HepG2 (cell line): ENCODE results near the gene KRTAP5-6. TPM values are rescaled to one million over a fixed set of nuclear protein-coding genes. Genes with fewer than 3 reads are reported as not detected.

Source experiments
- ARID5B ChIP-seq: IDR thresholded peaks from 2 replicates; pipeline ENCODE4 v1.4.0; 2020; ENCODE audit warnings: mild to moderate bottlenecking, missing genetic modification reagents
- EP300 ChIP-seq, 3 experiments: sonication (generic) in 1 of 3; formaldehyde crosslinking in 1 of 3; IDR thresholded peaks; 2 replicates each; pipeline versions ENCODE4 v1.5.1 to v1.6.1; 2011 to 2020; ENCODE audit warnings: low read depth in 2 of 3, low read length in 2 of 3, borderline replicate concordance in 1 of 3, improper control_type of control experiment in 1 of 3, mild to moderate bottlenecking in 1 of 3, missing genetic modification reagents in 1 of 3, moderate library complexity in 1 of 3
- FOXK1 ChIP-seq: sonication (generic); formaldehyde crosslinking; IDR thresholded peaks from 2 replicates; pipeline ENCODE4 v1.4.0; 2020; ENCODE audit warnings: low read depth, missing genetic modification reagents, borderline replicate concordance
- HNF4G ChIP-seq, 2 experiments: sonication (generic) in 1 of 2; formaldehyde crosslinking in 1 of 2; IDR thresholded peaks; 2 replicates each; pipeline versions ENCODE4 v1.4.0 to v1.6.1; 2011 to 2020; ENCODE audit warnings: borderline replicate concordance in 2 of 2, low read depth in 2 of 2, mild to moderate bottlenecking in 2 of 2, low read length in 1 of 2, missing genetic modification reagents in 1 of 2, moderate library complexity in 1 of 2
- HOXA3 ChIP-seq: sonication (generic); formaldehyde crosslinking; IDR thresholded peaks from 2 replicates; pipeline ENCODE4 v1.5.0; 2020; ENCODE audit warnings: missing genetic modification reagents
- MEIS2 ChIP-seq: sonication (generic); formaldehyde crosslinking; IDR thresholded peaks from 2 replicates; pipeline ENCODE4 v1.9.0; 2021; ENCODE audit warnings: mild to moderate bottlenecking, missing genetic modification reagents
- NPAS2 ChIP-seq: sonication (generic); formaldehyde crosslinking; IDR thresholded peaks from 2 replicates; pipeline ENCODE4 v1.8.0; 2022; ENCODE audit warnings: mild to moderate bottlenecking, missing genetic modification reagents, borderline replicate concordance
- RXRA ChIP-seq: sonication (generic); formaldehyde crosslinking; IDR thresholded peaks from 2 replicates; pipeline ENCODE4 v1.5.1; 2020; ENCODE audit warnings: missing genetic modification reagents
- SMAD3 ChIP-seq: sonication (generic); formaldehyde crosslinking; IDR thresholded peaks from 2 replicates; pipeline ENCODE4 v1.4.0; 2020; ENCODE audit warnings: missing genetic modification reagents
- SOX5 ChIP-seq: IDR thresholded peaks from 2 replicates; pipeline ENCODE4 v1.6.1; 2016; ENCODE audit warnings: borderline replicate concordance
- TP53 ChIP-seq: sonication (generic); formaldehyde crosslinking; conservative IDR thresholded peaks from 2 replicates; pipeline ENCODE4 v1.4.0; 2020; ENCODE audit warnings: missing genetic modification reagents
- ZFP37 ChIP-seq: sonication (generic); formaldehyde crosslinking; IDR thresholded peaks from 2 replicates; pipeline ENCODE4 v1.4.0; 2020; ENCODE audit warnings: missing genetic modification reagents, borderline replicate concordance
- ZFP90 ChIP-seq: sonication (generic); formaldehyde crosslinking; IDR thresholded peaks from 2 replicates; pipeline ENCODE4 v1.8.0; 2022; ENCODE audit warnings: missing genetic modification reagents, mild to moderate bottlenecking, inconsistent platforms, borderline replicate concordance
- ZGPAT ChIP-seq: IDR thresholded peaks from 2 replicates; pipeline ENCODE4 v1.6.1; 2016; ENCODE audit warnings: mild to moderate bottlenecking
- polyA plus RNA-seq, 8 experiments: library from polyadenylated mRNA; depleted of rRNA in 3 of 8; stranded (reverse) in 7 of 8; unstranded in 1 of 8; fragments of >200 nt; fragmentation: Illumina TruSeq in 4 of 8; extraction: Trizol in 4 of 8; gene quantifications; 2 replicates each; pipeline versions ENCODE4 v1.2.1 to v1.2.3, GENCODE V29; 2011 to 2016; ENCODE audit warnings: low read depth in 4 of 8, missing spikeins in 1 of 8, mixed read lengths in 1 of 8; ENCODE audit not compliant: insufficient read depth in 1 of 8
- total RNA-seq, 5 experiments: library from RNA; depleted of rRNA; stranded (reverse); fragments of >200 nt; fragmentation: Illumina TruSeq; extraction: Trizol; gene quantifications; 2 replicates each; pipeline ENCODE4 v1.2.3, GENCODE V29; 2016; ENCODE audit warnings: low read depth in 1 of 5
- TF ChIP-seq, protein P1 (sequence below): sonication (generic); formaldehyde crosslinking; conservative IDR thresholded peaks from 2 replicates; pipeline ENCODE4 v1.4.0; 2020; ENCODE audit warnings: mild to moderate bottlenecking, missing genetic modification reagents, moderate library complexity
- TF ChIP-seq, protein P2 (sequence below): sonication (generic); formaldehyde crosslinking; IDR thresholded peaks from 2 replicates; pipeline ENCODE4 v1.5.1; 2020; ENCODE audit warnings: mild to moderate bottlenecking, moderate library complexity, missing genetic modification reagents

Gene KRTAP5-6
- total and polyA plus RNA-seq, 2 of the 13 experiments (the other 11 are each of a cell fraction or from before 2014, with no cell fraction given), result not detected

- TF ChIP-seq, protein P1, sequence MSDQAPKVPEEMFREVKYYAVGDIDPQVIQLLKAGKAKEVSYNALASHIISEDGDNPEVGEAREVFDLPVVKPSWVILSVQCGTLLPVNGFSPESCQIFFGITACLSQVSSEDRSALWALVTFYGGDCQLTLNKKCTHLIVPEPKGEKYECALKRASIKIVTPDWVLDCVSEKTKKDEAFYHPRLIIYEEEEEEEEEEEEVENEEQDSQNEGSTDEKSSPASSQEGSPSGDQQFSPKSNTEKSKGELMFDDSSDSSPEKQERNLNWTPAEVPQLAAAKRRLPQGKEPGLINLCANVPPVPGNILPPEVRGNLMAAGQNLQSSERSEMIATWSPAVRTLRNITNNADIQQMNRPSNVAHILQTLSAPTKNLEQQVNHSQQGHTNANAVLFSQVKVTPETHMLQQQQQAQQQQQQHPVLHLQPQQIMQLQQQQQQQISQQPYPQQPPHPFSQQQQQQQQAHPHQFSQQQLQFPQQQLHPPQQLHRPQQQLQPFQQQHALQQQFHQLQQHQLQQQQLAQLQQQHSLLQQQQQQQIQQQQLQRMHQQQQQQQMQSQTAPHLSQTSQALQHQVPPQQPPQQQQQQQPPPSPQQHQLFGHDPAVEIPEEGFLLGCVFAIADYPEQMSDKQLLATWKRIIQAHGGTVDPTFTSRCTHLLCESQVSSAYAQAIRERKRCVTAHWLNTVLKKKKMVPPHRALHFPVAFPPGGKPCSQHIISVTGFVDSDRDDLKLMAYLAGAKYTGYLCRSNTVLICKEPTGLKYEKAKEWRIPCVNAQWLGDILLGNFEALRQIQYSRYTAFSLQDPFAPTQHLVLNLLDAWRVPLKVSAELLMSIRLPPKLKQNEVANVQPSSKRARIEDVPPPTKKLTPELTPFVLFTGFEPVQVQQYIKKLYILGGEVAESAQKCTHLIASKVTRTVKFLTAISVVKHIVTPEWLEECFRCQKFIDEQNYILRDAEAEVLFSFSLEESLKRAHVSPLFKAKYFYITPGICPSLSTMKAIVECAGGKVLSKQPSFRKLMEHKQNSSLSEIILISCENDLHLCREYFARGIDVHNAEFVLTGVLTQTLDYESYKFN (CRISPR knock-in tag), result peak; percentile 76
- TF ChIP-seq SMAD3 (CRISPR knock-in tag), result peak; percentile 32; the same call in 1 of the 2 replicates
- TF ChIP-seq HNF4G (IDR thresholded peaks at IDR 0.05; ENCODE audit: borderline replicate concordance, low read depth, low read length), result peak; percentile 73
- TF ChIP-seq HNF4G (CRISPR knock-in tag; IDR thresholded peaks at IDR 0.05; ENCODE audit: borderline replicate concordance, low read depth), result peak; percentile 89
- TF ChIP-seq FOXK1, result peak; percentile 60; the same call in 1 of the 2 replicates
- TF ChIP-seq ZFP37 (CRISPR knock-in tag), result 0 out of 2 replicates have a peak, but pooled peaks have one; percentile 47
- peak; percentile 82 for TF ChIP-seq ARID5B (CRISPR knock-in tag)
- TF ChIP-seq MEIS2 (CRISPR knock-in tag), result peak; percentile 94
- peak in 1 of 2 experiments; percentile 83; a peak in 2 of 4 replicates for TF ChIP-seq EP300 (IDR thresholded peaks at IDR 0.05; ENCODE audit: low read depth in 2 of 2, low read length in 2 of 2)
- peak; percentile 96 for TF ChIP-seq EP300 (CRISPR knock-in tag; IDR thresholded peaks at IDR 0.05; ENCODE audit: borderline replicate concordance)
- TF ChIP-seq ZGPAT (CRISPR knock-in tag), result peak; percentile 79
- TF ChIP-seq HOXA3 (CRISPR knock-in tag), result peak; percentile 85
- TF ChIP-seq, protein P2, sequence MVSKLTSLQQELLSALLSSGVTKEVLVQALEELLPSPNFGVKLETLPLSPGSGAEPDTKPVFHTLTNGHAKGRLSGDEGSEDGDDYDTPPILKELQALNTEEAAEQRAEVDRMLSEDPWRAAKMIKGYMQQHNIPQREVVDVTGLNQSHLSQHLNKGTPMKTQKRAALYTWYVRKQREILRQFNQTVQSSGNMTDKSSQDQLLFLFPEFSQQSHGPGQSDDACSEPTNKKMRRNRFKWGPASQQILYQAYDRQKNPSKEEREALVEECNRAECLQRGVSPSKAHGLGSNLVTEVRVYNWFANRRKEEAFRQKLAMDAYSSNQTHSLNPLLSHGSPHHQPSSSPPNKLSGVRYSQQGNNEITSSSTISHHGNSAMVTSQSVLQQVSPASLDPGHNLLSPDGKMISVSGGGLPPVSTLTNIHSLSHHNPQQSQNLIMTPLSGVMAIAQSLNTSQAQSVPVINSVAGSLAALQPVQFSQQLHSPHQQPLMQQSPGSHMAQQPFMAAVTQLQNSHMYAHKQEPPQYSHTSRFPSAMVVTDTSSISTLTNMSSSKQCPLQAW (CRISPR knock-in tag), result peak; percentile 31; the same call in 1 of the 2 replicates
- TF ChIP-seq ZFP90 (CRISPR knock-in tag), result peak; percentile 78
- peak; percentile 86; the same call in 1 of the 2 replicates for TF ChIP-seq NPAS2 (CRISPR knock-in tag)
- peak; percentile 78 for TF ChIP-seq SOX5
- peak; percentile 93 for TF ChIP-seq RXRA (CRISPR knock-in tag)
- TF ChIP-seq TP53 (CRISPR knock-in tag), result 0 out of 2 replicates have a peak, but pooled peaks have one; percentile 30
These were observed 35.3 kb upstream of the KRTAP5-6 start (continued) for GRCh38 chr11:1661454-1662269.
